ES-I3 (cell line): Measurements from ENCODE around the gene VASN.
"Not testable (repeated sequence)": the region's sequence is repeated elsewhere in the genome, so short reads cannot be mapped to it uniquely, and the experiment has no call there.

Source experiments
- H3K36me3 ChIP-seq: 2 replicates; pipeline ENCODE4 v1.6.1; 2013; ENCODE audit warnings: mild to moderate bottlenecking, low read length, control low read depth, moderate library complexity; ENCODE audit not compliant: insufficient read depth
- H3K4me1 ChIP-seq: 2 replicates; pipeline ENCODE4 v1.6.1; 2013; ENCODE audit warnings: mild to moderate bottlenecking, control low read depth, low read length; ENCODE audit not compliant: insufficient read depth
- H3K9ac ChIP-seq: 2 replicates; pipeline ENCODE4 v1.6.1; 2013; ENCODE audit warnings: low read depth, mild to moderate bottlenecking, low read length, moderate library complexity
- H3K9me3 ChIP-seq: 2 replicates; pipeline ENCODE4 v1.6.1; 2013; ENCODE audit warnings: mild to moderate bottlenecking, low read length, moderate library complexity; ENCODE audit not compliant: control insufficient read depth, insufficient read depth

VASN gene

GRCh38 chr16:4387781-4388180 is 16.1 kb downstream of the VASN start:
- Histone ChIP-seq H3K4me1 (peaks cover 38% of the 10 kb centered on the region), H3K9ac (no peak overlapping the region), H3K9me3 (no peaks in the 10 kb centered on the region), H3K36me3 (no peaks in the 10 kb centered on the region)

- no peak overlapping the region for H3K9ac ChIP-seq
- H3K9me3 ChIP-seq, result no peaks in the 10 kb centered on the region
- H3K36me3 ChIP-seq, result no peaks in the 10 kb centered on the region
These were observed 16.8 kb downstream of the VASN start for GRCh38 chr16:4388271-4389021.

GRCh38 chr16:4389051-4389955 is 17.7 kb downstream of the VASN start:
- no peak overlapping the region for H3K9ac ChIP-seq
- H3K36me3 ChIP-seq, result no peaks in the 10 kb centered on the region
- peaks cover 45% of the 10 kb centered on the region for H3K4me1 ChIP-seq
- no peaks in the 10 kb centered on the region for H3K9me3 ChIP-seq

More at GRCh38 chr16:4388271-4389021, 16.8 kb downstream of the VASN start:
- H3K4me1 ChIP-seq, result peaks cover 43% of the 10 kb centered on the region

DNA sequence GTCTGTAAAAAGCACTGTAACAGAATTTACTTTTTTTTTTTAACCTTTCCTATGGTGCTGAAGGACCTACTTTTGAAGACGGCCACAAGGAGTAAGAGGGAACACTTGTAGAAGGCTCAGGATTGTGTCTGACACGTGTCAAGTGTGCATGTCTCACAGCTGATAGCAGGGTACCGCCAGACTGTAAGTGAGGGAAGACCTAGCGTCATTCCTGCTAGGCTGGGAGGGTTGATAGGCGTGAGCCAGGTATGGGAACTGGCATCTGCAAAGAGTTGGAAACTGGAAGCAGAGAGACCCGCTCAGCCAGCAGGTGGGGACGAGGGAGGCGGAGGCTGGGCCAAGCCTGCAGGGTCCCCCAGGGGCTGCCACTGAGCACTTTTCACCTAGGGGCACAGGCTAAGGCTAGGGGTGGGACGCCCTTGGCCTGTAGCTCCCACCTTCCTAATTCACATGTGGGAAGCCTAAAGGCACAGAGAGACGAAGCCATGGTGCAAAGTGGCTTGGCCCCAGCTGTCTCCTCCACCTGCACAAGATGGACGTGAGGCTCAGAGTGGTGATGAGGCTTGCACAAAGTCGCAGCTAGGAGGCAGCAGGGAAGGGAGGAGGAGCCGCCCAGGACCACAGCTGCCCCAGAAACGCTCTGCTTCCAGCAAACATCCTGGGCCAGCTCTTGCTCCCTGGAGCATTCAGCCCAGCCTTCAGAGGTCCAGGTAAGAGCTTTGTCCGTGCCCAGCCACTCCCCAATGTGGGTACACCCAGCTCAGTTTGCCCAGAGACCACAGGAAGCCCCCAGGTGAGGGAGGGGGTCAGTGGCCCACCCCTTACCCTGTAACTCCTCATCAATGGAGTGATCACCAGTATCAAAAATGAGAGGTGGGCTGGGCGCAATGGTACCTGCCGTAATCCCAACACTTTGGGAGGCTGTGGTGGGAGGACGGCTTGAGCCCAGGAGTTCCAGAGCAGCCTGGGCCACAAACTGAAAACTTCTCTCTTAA is 18.9 kb downstream of the VASN start:
- Histone ChIP-seq H3K36me3 (no peaks in the 10 kb centered on the region), H3K4me1 (peaks cover 45% of the 10 kb centered on the region), H3K9me3 (no peaks in the 10 kb centered on the region), H3K9ac (no peak overlapping the region)

- H3K4me1 ChIP-seq, result peaks cover 45% of the 10 kb centered on the region
- H3K9ac ChIP-seq, result peak overlapping the region; percentile 19; the same call in 1 of the 2 replicates
- no peaks in the 10 kb centered on the region for H3K36me3 ChIP-seq
- H3K9me3 ChIP-seq, result no peaks in the 10 kb centered on the region
These were observed 20.2 kb downstream of the VASN start for GRCh38 chr16:4391631-4392381.

- no peaks in the 10 kb centered on the region for H3K9me3 ChIP-seq
- H3K36me3 ChIP-seq, result no peaks in the 10 kb centered on the region
- H3K4me1 ChIP-seq, result peaks cover 45% of the 10 kb centered on the region
- H3K9ac ChIP-seq, result peak overlapping the region; percentile 19; the same call in 1 of the 2 replicates
These were observed 21.0 kb downstream of the VASN start for GRCh38 chr16:4392382-4393239.

DNA sequence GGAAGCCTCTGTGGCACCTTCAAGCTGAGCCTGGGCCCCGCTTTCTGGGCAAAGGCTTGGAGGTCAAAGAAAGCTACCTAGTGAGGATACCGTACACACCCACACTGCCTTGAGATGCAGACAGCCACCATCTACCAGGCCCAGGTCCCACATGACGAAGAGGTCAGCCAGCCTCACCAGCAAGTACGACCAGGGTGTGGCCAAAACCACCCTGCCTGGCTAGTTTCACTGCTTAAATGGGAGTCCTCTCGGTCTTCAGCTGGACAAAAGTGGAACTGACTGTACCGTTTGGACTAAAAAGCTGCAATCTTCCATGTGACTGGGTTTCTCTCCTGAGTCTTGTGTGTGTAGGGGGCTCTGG is 21.6 kb downstream of the VASN start:
- Histone ChIP-seq H3K9me3 (no peaks in the 10 kb centered on the region), H3K9ac (peak overlapping the region; percentile 19; the same call in 1 of the 2 replicates), H3K4me1 (peaks cover 45% of the 10 kb centered on the region), H3K36me3 (no peaks in the 10 kb centered on the region)

DNA sequence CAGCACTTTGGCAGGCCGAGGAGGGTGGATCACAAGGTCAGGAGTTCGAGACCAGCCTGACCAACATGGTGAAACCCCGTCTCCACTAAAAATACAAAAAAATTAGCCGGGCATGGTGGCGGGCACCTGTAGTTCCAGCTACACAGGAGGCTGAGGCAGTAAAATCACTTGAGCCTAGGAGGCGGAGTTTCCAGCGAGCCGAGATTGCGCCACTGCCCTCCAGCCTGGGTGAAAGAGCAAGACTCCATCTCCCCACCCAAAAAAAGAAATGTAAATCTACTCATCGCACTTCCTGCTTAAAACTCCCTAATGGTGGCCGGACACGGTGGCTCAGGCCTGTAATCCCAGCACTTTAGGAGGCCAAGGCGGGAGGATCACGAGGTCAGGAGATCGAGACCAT is 22.2 kb downstream of the VASN start:
- not testable (repeated sequence) for H3K9ac ChIP-seq, H3K9me3 ChIP-seq, H3K36me3 ChIP-seq
- peaks cover 40% of the 10 kb centered on the region for H3K4me1 ChIP-seq

GRCh38 chr16:4395055-4395726 is 23.5 kb downstream of the VASN start:
- Histone ChIP-seq H3K4me1 (peaks cover 27% of the 10 kb centered on the region), H3K9me3 (no peaks in the 10 kb centered on the region), H3K9ac (no peak overlapping the region), H3K36me3 (no peaks in the 10 kb centered on the region)

DNA sequence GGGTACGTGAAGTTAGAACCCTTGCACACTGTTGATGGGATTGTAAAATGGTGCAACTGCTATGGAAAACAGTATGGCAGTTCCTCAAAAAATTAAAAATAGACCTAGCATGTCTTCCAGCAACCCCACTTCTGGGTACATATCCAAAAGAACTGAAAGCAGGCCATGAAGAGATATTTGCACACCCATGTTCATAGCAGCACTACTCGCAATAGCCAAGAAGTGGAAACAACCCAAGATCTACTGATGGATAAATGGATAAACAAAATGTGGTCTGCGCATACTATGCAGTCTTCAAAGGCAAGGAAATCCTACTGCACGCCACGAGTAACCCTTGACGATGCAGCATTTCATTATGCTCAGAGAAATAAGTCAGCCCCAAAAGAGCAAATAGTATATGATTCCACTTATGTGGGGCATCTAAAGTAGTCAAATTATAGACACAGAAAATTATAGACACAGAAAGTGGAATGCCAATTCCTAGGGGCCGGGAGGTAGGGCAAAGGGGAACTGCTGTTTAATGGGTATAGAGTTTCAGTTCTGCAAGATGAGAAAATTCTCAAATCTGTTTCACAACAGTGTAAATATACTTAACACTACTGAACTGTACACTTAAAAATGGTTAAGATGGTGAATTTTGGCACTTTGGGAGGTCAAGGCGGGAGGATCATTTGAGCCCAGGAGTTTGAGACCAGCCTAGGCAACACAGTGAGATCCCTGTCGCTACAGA is 27.5 kb downstream of the VASN start:
- H3K36me3 ChIP-seq, result 0 out of 2 replicates have a peak, but pooled peaks cover 2% of the 10 kb centered on the region
- no peaks in the 10 kb centered on the region for H3K4me1 ChIP-seq
- H3K9ac ChIP-seq, result no peak overlapping the region
- H3K9me3 ChIP-seq, result no peaks in the 10 kb centered on the region

- H3K9ac ChIP-seq, result no peak overlapping the region
- H3K9me3 ChIP-seq, result no peaks in the 10 kb centered on the region
- H3K36me3 ChIP-seq, result 0 out of 2 replicates have a peak, but pooled peaks cover 2% of the 10 kb centered on the region
- H3K4me1 ChIP-seq, result no peaks in the 10 kb centered on the region
These were observed 29.4 kb downstream of the VASN start for GRCh38 chr16:4401094-4401501.

DNA sequence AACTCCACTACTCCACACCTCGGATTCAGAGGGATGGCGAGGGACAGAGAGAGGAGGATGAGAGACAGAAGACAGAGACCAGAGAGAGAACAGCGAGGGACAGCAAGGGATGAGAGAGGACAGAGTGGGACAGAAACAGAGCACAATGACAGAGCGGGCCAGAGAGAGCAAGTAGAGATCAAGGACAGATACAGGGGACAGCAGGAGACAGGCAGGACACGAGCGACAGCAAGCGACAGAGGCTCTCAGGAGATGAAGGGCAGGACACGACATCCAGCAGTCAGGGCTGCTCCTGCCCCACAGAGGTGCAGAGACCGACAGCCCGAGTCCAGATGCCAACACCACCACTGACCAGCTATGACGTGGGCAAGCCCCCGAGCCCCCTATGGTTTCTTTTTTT is 29.9 kb downstream of the VASN start:
- Histone ChIP-seq H3K36me3 (0 out of 2 replicates have a peak, but pooled peaks cover 2% of the 10 kb centered on the region), H3K9me3 (no peaks in the 10 kb centered on the region), H3K9ac (no peak overlapping the region), H3K4me1 (no peaks in the 10 kb centered on the region)
